ENCODE results near the gene APOBEC4.

Gene APOBEC4, protein sequence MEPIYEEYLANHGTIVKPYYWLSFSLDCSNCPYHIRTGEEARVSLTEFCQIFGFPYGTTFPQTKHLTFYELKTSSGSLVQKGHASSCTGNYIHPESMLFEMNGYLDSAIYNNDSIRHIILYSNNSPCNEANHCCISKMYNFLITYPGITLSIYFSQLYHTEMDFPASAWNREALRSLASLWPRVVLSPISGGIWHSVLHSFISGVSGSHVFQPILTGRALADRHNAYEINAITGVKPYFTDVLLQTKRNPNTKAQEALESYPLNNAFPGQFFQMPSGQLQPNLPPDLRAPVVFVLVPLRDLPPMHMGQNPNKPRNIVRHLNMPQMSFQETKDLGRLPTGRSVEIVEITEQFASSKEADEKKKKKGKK

DNA sequence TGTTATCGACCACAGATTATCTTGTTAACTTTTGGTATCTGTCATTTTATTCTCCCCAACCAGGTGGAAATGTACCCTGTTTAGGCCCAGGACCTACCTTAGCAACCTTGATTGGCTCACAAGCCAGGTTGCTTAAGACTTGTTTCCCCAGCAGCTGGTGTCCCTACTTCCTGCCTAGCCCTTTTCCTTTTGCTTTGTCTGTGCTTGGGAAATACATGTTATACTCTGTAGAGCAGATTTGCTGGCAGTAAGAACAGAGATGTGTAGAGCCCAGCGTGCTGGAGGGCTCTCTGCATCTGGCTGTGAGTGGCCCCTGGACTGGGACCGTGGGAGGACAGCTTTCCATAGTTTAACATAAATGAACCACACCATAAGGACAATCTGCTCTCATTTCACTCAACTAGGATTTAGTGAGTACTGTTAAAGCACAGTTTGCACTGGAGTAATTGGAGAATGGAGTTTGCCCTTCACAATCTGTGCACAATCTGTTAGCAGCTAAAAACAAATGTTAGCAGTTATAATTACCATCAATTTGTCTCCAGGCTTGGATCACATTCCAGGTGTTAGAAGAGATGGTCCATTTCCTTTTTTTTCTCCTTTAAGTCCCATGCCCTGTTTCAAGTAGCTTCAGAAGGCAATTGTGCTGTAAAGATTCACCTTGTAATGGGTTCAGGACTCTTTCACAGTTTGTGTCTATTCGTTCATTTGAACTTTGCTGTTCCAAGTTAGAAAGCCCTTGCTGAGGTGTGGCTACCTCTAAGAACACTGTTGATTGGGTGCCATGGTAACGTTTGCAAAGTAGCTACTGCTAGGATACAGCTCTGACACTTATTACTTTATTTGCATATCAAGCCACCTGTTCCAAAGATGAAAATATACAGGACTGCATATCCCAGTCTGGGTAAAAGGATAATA lies at the start of gene APOBEC4:
Gene APOBEC4 (minus strand): TSS at position 770 of the 915 bp plus-strand sequence. CDS start 4,535 bp downstream, outside the sequence.
- Mint-ChIP-seq H3K27ac (peak within 1 kb of the TSS; percentile 82), H3K36me3 (no peaks in the 10 kb centered on the region), H3K4me1 (peaks cover 22% of the 10 kb centered on the region), H3K9me3 (no peaks in the 10 kb centered on the region), H3K4me3 (peak within 1 kb of the TSS; percentile 14)
- DNase-seq (ENCODE audit: low spot score in 2 of 2) = no peak
- peak; percentile 54 for ATAC-seq

DNA sequence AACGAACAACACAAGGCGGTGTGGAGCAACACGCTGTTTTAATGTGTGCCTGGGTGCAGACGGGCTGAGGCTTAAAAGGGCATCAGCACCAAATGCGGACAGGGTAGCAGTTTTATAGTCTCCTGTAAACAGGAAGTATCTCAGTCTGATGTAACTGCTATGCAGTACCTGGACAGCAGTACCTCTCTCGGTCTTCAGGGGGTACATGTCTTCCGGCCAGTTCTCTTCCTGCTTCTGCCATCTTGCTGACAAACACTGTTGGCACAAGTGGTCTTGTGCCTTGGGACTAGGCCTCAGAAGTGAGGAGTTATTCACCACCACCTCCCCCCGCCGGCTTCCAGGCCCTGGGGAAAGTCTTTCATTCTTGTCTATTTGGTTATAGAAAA lies 49.7 kb upstream of the APOBEC4 start:
- H3K9me3 Mint-ChIP-seq = no peaks in the 10 kb centered on the region
- H3K36me3 Mint-ChIP-seq = no peaks in the 10 kb centered on the region
- no peak overlapping the region for H3K27ac Mint-ChIP-seq
- no peak overlapping the region for H3K4me3 Mint-ChIP-seq
- DNase-seq (ENCODE audit: low spot score in 2 of 2) (no peak), ATAC-seq (no peak)
- H3K4me1 Mint-ChIP-seq = no peaks in the 10 kb centered on the region

DNA sequence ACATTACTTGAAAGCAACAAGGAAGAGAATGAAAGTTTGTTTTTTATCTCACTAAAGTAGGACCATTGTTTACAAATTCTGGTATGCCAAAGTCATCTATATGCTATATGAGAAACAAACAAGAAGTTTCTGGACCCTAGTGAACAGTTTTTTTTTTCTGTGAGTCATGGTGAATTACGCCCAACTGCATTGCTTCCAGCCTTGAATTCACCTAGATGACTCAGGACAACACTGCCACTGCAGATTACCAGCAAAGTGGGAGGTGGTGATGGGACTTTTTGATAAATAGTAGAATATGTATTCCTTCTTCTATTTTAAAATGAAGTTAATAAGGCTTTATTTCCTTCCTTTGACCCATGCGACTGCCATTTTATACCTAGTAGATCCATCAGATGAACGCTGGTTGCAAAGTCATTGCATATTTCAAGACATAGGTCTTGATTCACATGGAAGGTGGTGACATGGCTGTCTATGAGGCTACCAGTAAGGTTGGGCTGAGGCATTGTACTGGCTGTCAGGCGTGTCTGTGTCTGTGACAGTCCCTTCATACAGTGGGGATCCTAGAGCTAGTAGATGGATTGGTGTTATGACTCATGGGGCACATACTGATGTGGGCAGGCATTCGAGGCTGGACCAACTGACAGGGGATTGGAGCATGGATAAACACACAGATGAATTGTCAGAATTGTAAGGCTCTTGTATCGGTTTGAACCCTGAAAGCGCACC lies 49.1 kb upstream of the APOBEC4 start:
- ATAC-seq (peak; percentile 42), DNase-seq (ENCODE audit: low spot score in 2 of 2) (peak in 1 of 2 donors; percentile 43)
- Mint-ChIP-seq H3K4me3 (no peak overlapping the region), H3K4me1 (no peaks in the 10 kb centered on the region), H3K36me3 (no peaks in the 10 kb centered on the region), H3K27ac (no peak overlapping the region), H3K9me3 (no peaks in the 10 kb centered on the region)

DNA sequence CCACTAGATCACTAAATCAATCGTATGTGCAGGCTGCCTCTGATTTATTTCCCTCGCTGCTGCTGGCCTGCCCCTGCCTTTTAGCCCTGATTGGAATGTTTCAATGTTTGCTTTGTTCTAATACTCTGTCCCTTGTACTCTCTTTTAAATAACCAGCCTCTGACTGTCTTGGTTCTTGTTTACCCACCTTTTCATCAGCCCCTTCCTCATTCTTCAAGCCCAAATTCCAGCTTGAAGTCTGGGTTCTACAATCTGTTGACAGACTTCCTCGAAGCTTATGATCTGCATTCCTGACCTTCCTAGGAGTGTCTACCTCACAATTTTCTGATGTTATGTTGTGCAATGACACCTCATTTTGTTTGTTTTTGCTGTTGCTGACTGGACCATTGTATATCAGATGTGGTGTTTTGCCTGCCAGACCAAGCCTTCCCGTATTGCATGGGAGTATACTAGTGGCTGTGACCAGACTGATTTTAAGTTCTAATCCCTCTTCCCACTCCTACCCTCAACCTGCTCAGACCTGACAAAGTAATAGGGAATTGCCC lies 46.6 kb upstream of the APOBEC4 start:
- H3K4me3 Mint-ChIP-seq = no peak overlapping the region
- no peaks in the 10 kb centered on the region for H3K36me3 Mint-ChIP-seq
- no peak for DNase-seq (ENCODE audit: low spot score in 2 of 2)
- ATAC-seq = no peak
- no peaks in the 10 kb centered on the region for H3K9me3 Mint-ChIP-seq
- no peak overlapping the region for H3K27ac Mint-ChIP-seq
- H3K4me1 Mint-ChIP-seq = no peaks in the 10 kb centered on the region

DNA sequence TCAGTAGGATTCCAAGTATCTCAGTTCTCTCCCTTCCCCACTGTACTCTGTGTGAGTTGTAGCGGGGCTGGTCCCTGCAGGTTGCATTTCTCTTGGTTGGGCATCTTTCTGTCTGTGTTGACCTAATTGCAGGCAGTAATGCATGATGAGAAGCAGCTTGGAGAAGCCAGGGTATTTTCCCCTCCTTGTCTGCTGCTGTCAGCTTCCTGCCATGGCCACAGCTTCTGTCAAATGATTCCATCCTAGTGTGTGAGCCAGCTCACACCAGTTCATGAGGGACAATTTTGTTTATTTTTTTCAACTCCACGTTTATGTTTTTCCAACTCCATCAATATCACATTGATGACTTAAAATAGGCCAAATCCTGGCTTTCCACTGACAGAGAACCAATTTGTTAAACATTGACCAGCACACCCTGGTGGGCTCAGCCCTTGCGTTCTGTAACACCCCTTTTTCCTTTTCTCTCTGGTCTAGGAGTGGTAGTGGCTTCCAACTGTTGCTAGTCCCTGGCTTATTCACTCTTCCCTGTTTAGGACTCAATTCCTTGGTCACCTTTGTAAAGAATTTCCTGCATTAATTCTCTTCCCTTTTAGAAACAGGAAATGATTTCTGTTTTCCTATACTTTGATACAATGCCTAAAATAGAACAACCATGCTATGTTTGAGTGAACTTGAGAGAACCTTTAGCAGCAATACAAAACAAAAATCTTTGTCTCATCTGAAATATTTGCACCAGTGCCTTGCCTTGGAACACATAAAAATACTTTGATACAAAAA lies 44.9 kb upstream of the APOBEC4 start:
- Mint-ChIP-seq H3K4me3 (no peak overlapping the region), H3K36me3 (no peaks in the 10 kb centered on the region), H3K4me1 (no peaks in the 10 kb centered on the region), H3K27ac (no peak overlapping the region), H3K9me3 (no peaks in the 10 kb centered on the region)
- no peak for DNase-seq (ENCODE audit: low spot score in 2 of 2)
- no peak for ATAC-seq

DNA sequence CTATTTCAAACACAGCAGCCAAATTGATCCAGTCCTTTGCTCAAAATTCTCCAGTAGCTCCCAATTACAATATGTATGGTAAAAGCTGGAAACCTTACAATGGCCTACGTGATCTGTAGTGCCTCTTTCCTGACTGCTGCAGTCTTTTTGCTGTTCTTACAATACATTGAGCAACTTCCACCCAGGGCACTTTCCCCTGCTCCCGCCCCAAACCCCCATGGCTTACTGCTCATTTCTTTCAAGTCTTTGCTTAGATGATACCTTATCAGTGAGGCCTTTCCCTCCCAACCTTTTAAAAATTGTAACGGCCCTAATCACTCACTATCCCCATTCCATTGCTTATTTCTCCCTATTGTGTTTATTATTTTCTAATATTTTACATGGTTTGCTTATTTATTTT lies 43.9 kb upstream of the APOBEC4 start:
- Mint-ChIP-seq H3K4me3 (no peak overlapping the region), H3K9me3 (no peaks in the 10 kb centered on the region), H3K36me3 (no peaks in the 10 kb centered on the region), H3K4me1 (no peaks in the 10 kb centered on the region), H3K27ac (no peak overlapping the region)
- ATAC-seq (no peak), DNase-seq (ENCODE audit: low spot score in 2 of 2) (no peak)

DNA sequence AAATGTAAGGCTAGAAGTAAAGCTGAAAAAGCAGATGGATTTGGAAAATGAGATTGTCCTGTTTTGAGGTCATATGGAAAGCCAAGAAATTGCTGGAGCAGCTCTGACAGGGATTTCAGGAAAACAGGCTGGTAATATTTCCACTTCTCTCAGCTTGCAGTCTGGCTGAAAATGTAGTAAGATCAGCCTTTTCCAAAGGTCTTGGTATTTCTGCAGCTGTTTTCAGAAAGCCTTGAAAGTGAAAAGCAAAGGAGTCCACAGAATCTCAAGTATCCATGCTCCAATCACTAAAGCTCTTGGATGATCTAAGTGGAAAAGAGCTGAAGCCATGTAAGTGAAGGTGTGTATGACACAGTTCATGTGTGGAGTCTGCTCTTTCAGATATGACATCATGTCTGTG lies 41.6 kb upstream of the APOBEC4 start:
- no peak for ATAC-seq
- DNase-seq (ENCODE audit: low spot score in 2 of 2) = no peak
- Mint-ChIP-seq H3K9me3 (no peaks in the 10 kb centered on the region), H3K27ac (no peak overlapping the region), H3K36me3 (no peaks in the 10 kb centered on the region), H3K4me3 (no peak overlapping the region), H3K4me1 (no peaks in the 10 kb centered on the region)

DNA sequence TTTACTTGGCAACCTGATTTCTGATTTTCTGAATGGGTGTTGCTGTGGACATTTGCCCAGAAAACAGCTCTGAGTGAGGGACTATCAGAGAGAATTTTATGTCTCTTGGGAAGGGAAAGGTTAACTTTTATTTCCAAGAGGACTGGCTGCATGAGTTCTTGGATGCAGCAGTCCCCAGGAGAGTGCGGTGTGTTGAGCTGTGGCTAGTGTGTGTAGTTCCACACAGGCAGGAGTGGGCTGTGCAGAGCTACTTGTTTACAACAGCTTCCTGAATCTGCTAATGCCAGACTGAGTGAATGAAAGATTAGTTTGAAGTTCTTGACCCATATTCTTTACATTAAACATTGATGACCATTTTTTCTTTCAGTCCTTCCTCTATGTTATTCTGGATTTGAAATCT lies 41.0 kb upstream of the APOBEC4 start:
- no peaks in the 10 kb centered on the region for H3K4me1 Mint-ChIP-seq
- ATAC-seq (no peak), DNase-seq (ENCODE audit: low spot score in 2 of 2) (no peak)
- H3K4me3 Mint-ChIP-seq = no peak overlapping the region
- H3K27ac Mint-ChIP-seq = no peak overlapping the region
- no peaks in the 10 kb centered on the region for H3K36me3 Mint-ChIP-seq
- H3K9me3 Mint-ChIP-seq = no peaks in the 10 kb centered on the region

DNA sequence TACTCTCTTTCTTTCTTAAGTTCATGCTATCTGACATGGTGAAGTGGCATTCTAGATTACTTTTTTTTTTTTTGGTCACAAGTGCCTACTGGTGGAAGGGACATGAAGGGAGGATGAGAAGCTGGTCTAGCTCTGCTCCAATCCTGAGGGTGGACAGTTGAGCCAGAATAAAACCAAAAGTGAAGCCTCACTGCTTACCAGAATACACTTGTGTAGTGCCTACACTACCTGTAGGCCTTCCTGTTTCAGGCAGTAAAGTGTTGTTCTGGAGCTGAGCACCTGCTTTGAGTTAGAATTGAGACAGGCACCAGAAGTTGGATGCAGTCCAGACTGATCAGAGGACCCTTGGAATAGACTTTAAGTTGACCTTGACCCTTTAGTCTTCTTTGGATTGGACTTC lies 40.4 kb upstream of the APOBEC4 start:
- Mint-ChIP-seq H3K27ac (no peak overlapping the region), H3K36me3 (no peaks in the 10 kb centered on the region), H3K4me3 (no peak overlapping the region), H3K9me3 (no peaks in the 10 kb centered on the region), H3K4me1 (no peaks in the 10 kb centered on the region)
- ATAC-seq (no peak), DNase-seq (ENCODE audit: low spot score in 2 of 2) (no peak)

DNA sequence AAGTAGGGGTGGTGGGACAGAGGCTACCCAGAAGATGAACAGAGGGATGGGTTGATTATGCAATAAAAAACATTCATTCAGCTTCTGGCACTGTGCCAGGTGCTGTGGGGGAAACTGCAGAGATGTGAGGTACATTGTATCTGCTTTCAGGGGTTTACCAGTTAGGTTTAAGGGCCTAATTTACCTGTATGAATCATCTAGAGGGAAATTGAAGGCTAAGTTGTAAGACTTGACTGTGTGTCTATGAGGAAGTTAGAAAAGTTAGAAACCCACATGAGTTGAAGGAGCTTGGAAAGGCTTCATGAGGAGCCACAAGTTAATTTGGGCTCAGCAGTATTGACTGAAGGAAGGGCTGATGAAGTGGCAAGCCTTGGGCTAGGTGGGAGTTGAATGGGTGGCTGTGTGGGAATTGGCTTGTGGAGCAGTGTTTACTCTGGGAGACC lies 36.7 kb upstream of the APOBEC4 start:
- Mint-ChIP-seq H3K9me3 (no peaks in the 10 kb centered on the region), H3K36me3 (no peaks in the 10 kb centered on the region), H3K4me3 (no peak overlapping the region), H3K4me1 (no peaks in the 10 kb centered on the region), H3K27ac (no peak overlapping the region)
- DNase-seq (ENCODE audit: low spot score in 2 of 2) (no peak), ATAC-seq (no peak)

DNA sequence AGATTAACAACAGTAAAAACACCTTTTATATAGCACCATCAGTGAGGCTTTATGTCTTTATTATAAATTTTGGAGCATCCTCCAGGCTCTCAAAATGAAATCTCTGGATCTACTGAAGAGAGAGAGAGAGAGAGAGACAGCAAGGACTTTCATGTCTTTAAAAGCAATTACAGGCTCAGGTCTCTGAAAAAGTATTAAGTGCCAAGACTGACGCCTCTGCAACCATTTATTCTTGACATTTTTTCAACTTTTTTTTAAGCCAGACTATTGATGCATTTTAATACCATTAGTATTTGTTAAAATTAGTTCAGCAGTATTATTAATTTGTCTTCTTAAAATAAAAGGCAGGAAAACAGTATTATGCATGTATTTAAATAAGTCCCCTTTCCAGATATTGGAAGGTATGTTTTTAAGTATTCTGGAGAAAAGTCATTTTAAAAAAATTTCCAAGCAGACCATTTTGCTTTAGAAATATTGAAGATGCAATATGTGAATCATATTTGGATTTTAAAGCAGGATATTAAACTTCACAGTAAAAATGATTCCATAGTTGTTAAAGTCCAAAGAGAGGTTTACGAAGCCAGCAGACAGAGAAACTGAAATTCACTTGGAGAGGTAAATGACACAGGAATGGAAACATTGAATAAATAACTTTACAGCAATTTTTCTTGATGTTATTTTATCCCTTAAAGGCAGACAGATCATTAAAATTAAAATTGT lies 35.4 kb upstream of the APOBEC4 start:
- H3K4me3 Mint-ChIP-seq = no peak overlapping the region
- H3K36me3 Mint-ChIP-seq = no peaks in the 10 kb centered on the region
- H3K9me3 Mint-ChIP-seq = no peaks in the 10 kb centered on the region
- no peak overlapping the region for H3K27ac Mint-ChIP-seq
- no peak for ATAC-seq
- DNase-seq (ENCODE audit: low spot score in 2 of 2) = no peak
- H3K4me1 Mint-ChIP-seq = no peaks in the 10 kb centered on the region

DNA sequence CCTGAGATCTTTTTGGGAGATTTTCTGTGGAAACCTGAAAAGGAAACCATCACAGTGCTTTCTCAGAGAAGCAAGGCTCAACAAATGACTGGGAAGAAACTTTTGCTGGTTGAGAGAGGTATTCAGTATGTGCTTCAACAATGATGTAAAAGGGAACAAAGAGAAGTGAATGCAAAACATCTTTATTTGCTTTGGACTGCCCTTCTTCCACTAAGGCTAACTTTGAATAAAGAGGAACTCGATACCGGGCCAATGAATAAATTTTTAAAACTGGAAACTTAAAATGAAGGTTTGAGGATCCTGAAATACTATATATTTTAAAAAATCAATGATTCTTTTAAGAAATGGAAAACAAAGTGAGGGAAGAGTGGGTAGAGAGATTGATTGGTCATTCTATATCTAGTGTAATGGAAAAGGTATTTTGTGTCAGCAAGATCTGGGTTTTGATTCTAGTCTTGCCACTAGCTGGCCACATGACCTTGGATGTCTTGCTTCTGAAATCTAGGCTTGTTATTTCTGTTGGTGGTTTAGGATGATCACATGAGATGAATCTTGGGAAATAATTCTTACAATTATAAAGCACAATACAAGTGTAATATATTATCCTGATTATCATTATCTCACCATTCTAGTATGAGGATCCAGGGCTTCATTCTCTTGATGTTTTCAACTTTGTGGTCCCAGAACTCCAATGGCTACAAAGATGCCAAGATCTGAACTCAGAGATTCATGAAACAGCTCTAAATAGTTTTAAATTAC lies 34.6 kb upstream of the APOBEC4 start:
- no peak overlapping the region for H3K27ac Mint-ChIP-seq
- no peak for ATAC-seq
- H3K4me3 Mint-ChIP-seq = no peak overlapping the region
- H3K36me3 Mint-ChIP-seq = no peaks in the 10 kb centered on the region
- no peaks in the 10 kb centered on the region for H3K4me1 Mint-ChIP-seq
- no peaks in the 10 kb centered on the region for H3K9me3 Mint-ChIP-seq
- DNase-seq (ENCODE audit: low spot score in 2 of 2) = no peak

DNA sequence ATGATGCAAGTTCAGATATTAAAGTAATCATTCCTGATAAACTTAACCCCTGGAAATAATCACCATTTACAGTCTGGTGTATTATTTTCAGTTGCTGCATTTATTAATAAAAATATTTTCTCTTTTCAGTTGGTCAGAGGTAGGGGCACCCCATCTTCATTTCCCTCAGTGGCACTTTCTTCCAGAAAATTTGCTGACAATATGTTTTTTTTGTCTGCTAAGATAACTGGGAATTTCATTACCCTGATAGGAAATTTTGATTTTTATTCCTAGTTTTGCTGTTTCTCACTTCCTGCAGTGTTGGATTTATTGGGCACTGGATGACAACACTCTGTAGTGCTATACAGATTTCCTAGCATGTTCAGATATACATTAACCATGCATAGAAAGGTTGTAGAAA lies 33.1 kb upstream of the APOBEC4 start:
- no peak overlapping the region for H3K27ac Mint-ChIP-seq
- no peak overlapping the region for H3K4me3 Mint-ChIP-seq
- DNase-seq (ENCODE audit: low spot score in 2 of 2) (no peak), ATAC-seq (no peak)
- H3K4me1 Mint-ChIP-seq = no peaks in the 10 kb centered on the region
- H3K36me3 Mint-ChIP-seq = no peaks in the 10 kb centered on the region
- no peaks in the 10 kb centered on the region for H3K9me3 Mint-ChIP-seq

Data from stimulated activated effector memory CD8-positive, alpha-beta T cell treated with anti-CD3 and anti-CD28 coated beads, Interleukin-12 subunit alpha, Interleukin-12 subunit beta, amount 100 ng/mL, for 72 hours (primary cell).